BLaER1 (cell line): ENCODE results near the gene AHSP.
"Not testable (repeated sequence)": the region's sequence is repeated elsewhere in the genome, so short reads cannot be mapped to it uniquely, and the experiment has no call there.

ENCODE experiments used
- H3K27ac ChIP-seq: shearing (Covaris generic); formaldehyde crosslinking; 2 replicates; pipeline ENCODE4 v1.8.1; 2022
- H3K27me3 ChIP-seq: shearing (Covaris generic); formaldehyde crosslinking; 2 replicates; pipeline ENCODE4 v1.8.1; 2022
- H3K36me3 ChIP-seq: shearing (Covaris generic); formaldehyde crosslinking; 2 replicates; pipeline ENCODE4 v1.8.1; 2022
- H3K4me1 ChIP-seq: shearing (Covaris generic); formaldehyde crosslinking; 2 replicates; pipeline ENCODE4 v1.8.1; 2022
- H3K4me2 ChIP-seq: shearing (Covaris generic); formaldehyde crosslinking; 2 replicates; pipeline ENCODE4 v1.8.1; 2022
- H3K4me3 ChIP-seq: shearing (Covaris generic); formaldehyde crosslinking; 2 replicates; pipeline ENCODE4 v1.8.1; 2022
- H3K9ac ChIP-seq: shearing (Covaris generic); formaldehyde crosslinking; 2 replicates; pipeline ENCODE4 v1.8.1; 2022
- H3K9me3 ChIP-seq: shearing (Covaris generic); formaldehyde crosslinking; 2 replicates; pipeline ENCODE4 v1.8.1; 2022
- H4K20me1 ChIP-seq: shearing (Covaris generic); formaldehyde crosslinking; 2 replicates; pipeline ENCODE4 v1.8.1; 2022
- Cebpa-rat ChIP-seq: shearing (Covaris generic); IDR thresholded peaks from 2 replicates; pipeline ENCODE4 v1.8.1; 2022

Gene AHSP

GRCh38 chr16:31542763-31543162, 15.1 kb downstream of the AHSP start:
- TF ChIP-seq Cebpa-rat = no peak

GRCh38 chr16:31561426-31562233, 33.9 kb downstream of the AHSP start:
- Histone ChIP-seq H3K9me3 (0 out of 2 replicates have a peak, but pooled peaks cover 7% of the 10 kb centered on the region), H3K4me1 (no peaks in the 10 kb centered on the region), H3K27me3 (no peaks in the 10 kb centered on the region), H3K27ac (no peak overlapping the region), H3K4me2 (no peak overlapping the region), H4K20me1 (no peaks in the 10 kb centered on the region), H3K4me3 (no peak overlapping the region), H3K9ac (no peak overlapping the region), H3K36me3 (no peaks in the 10 kb centered on the region)
- TF ChIP-seq Cebpa-rat = no peak

More at GRCh38 chr16:31542763-31543162, 15.1 kb downstream of the AHSP start:
- H3K9ac ChIP-seq = no peak overlapping the region
- no peak overlapping the region for H3K4me3 ChIP-seq
- H3K27me3 ChIP-seq = no peaks in the 10 kb centered on the region
- peaks cover 52% of the 10 kb centered on the region for H3K9me3 ChIP-seq
- no peaks in the 10 kb centered on the region for H3K4me1 ChIP-seq
- no peaks in the 10 kb centered on the region for H3K36me3 ChIP-seq
- H4K20me1 ChIP-seq = no peaks in the 10 kb centered on the region
- H3K4me2 ChIP-seq = no peak overlapping the region
- no peak overlapping the region for H3K27ac ChIP-seq

GRCh38 chr16:31568577-31569359, 41.1 kb downstream of the AHSP start:
- Histone ChIP-seq H3K27me3 (peaks cover 15% of the 10 kb centered on the region), H3K4me2 (peak overlapping the region; percentile 94), H3K4me3 (peak overlapping the region; percentile 70), H3K4me1 (peaks cover 11% of the 10 kb centered on the region), H4K20me1 (no peaks in the 10 kb centered on the region), H3K9me3 (peaks cover 11% of the 10 kb centered on the region), H3K27ac (0 out of 2 replicates have a peak overlapping the region, but pooled peaks have one; percentile 18), H3K9ac (peak overlapping the region; percentile 48; the same call in 1 of the 2 replicates), H3K36me3 (no peaks in the 10 kb centered on the region)
- no peak for TF ChIP-seq Cebpa-rat

- Histone ChIP-seq H3K36me3 (no peaks in the 10 kb centered on the region), H3K4me1 (peaks cover 11% of the 10 kb centered on the region), H3K9me3 (peaks cover 11% of the 10 kb centered on the region), H3K27me3 (peaks cover 15% of the 10 kb centered on the region), H3K27ac (0 out of 2 replicates have a peak overlapping the region, but pooled peaks have one; percentile 18), H3K4me2 (peak overlapping the region; percentile 94), H3K9ac (peak overlapping the region; percentile 48; the same call in 1 of the 2 replicates), H4K20me1 (no peaks in the 10 kb centered on the region), H3K4me3 (peak overlapping the region; percentile 70)
- no peak for TF ChIP-seq Cebpa-rat
These were observed 41.6 kb downstream of the AHSP start for GRCh38 chr16:31569360-31569717.

GRCh38 chr16:31572821-31573220, 45.1 kb downstream of the AHSP start:
- TF ChIP-seq Cebpa-rat = no peak
- Histone ChIP-seq H3K4me1 (peaks cover 11% of the 10 kb centered on the region), H3K9ac (no peak overlapping the region), H3K27ac (no peak overlapping the region), H3K4me2 (no peak overlapping the region), H3K36me3 (no peaks in the 10 kb centered on the region), H4K20me1 (no peaks in the 10 kb centered on the region), H3K4me3 (no peak overlapping the region), H3K9me3 (peaks cover 37% of the 10 kb centered on the region), H3K27me3 (peaks cover 15% of the 10 kb centered on the region)

GRCh38 chr16:31574159-31574558, 46.5 kb downstream of the AHSP start:
- not testable (repeated sequence) for H3K27me3 ChIP-seq, H4K20me1 ChIP-seq, H3K4me2 ChIP-seq, H3K36me3 ChIP-seq, H3K4me1 ChIP-seq, H3K9ac ChIP-seq, H3K4me3 ChIP-seq, H3K27ac ChIP-seq
- H3K9me3 ChIP-seq = peaks cover 43% of the 10 kb centered on the region

GRCh38 chr16:31577411-31577810, 49.7 kb downstream of the AHSP start:
- H3K27me3 ChIP-seq = no peaks in the 10 kb centered on the region
- TF ChIP-seq Cebpa-rat = no peak
- H3K4me2 ChIP-seq = no peak overlapping the region
- no peaks in the 10 kb centered on the region for H4K20me1 ChIP-seq
- H3K9ac ChIP-seq = no peak overlapping the region
- no peak overlapping the region for H3K27ac ChIP-seq
- no peak overlapping the region for H3K4me3 ChIP-seq
- H3K36me3 ChIP-seq = no peaks in the 10 kb centered on the region
- peaks cover 70% of the 10 kb centered on the region for H3K9me3 ChIP-seq
- no peaks in the 10 kb centered on the region for H3K4me1 ChIP-seq
